Measurements from ENCODE around the gene MCF2L2. TPM values are rescaled to one million over a fixed set of nuclear protein-coding genes. Genes with fewer than 3 reads are reported as not detected.

The MCF2L2 gene
- total RNA-seq, 2 donors from 2014 or later = 0.25 to 1.4 TPM

- intact Hi-C loops (cut with DNase I) = no loop called here
- DNase-seq = no peak
- Histone ChIP-seq H3K4me3 (no peak overlapping the region), H3K4me1 (no peaks in the 10 kb centered on the region), H3K27me3 (no peaks in the 10 kb centered on the region), H3K9ac (ENCODE audit: low read depth in 2 of 2, low read length in 2 of 2) (no peak overlapping the region), H3K27ac (no peak overlapping the region), H3K36me3 (no peaks in the 10 kb centered on the region), H3K9me3 (no peaks in the 10 kb centered on the region)
- TF ChIP-seq, protein P1, sequence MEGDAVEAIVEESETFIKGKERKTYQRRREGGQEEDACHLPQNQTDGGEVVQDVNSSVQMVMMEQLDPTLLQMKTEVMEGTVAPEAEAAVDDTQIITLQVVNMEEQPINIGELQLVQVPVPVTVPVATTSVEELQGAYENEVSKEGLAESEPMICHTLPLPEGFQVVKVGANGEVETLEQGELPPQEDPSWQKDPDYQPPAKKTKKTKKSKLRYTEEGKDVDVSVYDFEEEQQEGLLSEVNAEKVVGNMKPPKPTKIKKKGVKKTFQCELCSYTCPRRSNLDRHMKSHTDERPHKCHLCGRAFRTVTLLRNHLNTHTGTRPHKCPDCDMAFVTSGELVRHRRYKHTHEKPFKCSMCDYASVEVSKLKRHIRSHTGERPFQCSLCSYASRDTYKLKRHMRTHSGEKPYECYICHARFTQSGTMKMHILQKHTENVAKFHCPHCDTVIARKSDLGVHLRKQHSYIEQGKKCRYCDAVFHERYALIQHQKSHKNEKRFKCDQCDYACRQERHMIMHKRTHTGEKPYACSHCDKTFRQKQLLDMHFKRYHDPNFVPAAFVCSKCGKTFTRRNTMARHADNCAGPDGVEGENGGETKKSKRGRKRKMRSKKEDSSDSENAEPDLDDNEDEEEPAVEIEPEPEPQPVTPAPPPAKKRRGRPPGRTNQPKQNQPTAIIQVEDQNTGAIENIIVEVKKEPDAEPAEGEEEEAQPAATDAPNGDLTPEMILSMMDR (IDR thresholded peaks at IDR 0.05) = no peak
Measured at GRCh38 chr3:183439515-183439914, 11.1 kb upstream of the MCF2L2 start.

DNA sequence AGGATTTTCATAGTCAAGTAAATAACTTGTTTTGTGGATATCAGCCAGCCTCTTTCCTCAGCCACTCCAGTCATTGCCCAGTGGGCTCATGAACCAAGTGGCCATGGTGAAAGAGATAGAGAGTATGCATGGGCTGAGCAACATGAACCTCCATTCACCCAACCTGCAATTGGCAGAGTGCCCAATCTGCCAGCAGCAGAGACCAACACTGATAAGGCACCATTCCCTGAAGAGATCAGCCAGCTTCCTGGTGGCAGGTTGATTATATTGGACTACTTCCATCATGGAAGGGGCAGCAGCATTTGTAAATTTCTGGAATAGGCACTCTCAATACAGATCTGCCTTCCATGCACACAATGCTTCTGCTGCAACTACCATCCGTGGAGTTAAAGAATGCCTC, 10.3 kb upstream of the MCF2L2 start:
- no peaks in the 10 kb centered on the region for H3K27me3 ChIP-seq
- no peak overlapping the region for H3K9ac ChIP-seq (ENCODE audit: low read depth in 2 of 2, low read length in 2 of 2)
- no peaks in the 10 kb centered on the region for H3K9me3 ChIP-seq
- H3K27ac ChIP-seq = no peak overlapping the region
- TF ChIP-seq, protein P1 (IDR thresholded peaks at IDR 0.05) = no peak
- DNase-seq = peak; percentile 55
- no peaks in the 10 kb centered on the region for H3K4me1 ChIP-seq
- no peak overlapping the region for H3K4me3 ChIP-seq
- intact Hi-C loops (cut with DNase I) = no loop called here
- H3K36me3 ChIP-seq = no peaks in the 10 kb centered on the region

DNA sequence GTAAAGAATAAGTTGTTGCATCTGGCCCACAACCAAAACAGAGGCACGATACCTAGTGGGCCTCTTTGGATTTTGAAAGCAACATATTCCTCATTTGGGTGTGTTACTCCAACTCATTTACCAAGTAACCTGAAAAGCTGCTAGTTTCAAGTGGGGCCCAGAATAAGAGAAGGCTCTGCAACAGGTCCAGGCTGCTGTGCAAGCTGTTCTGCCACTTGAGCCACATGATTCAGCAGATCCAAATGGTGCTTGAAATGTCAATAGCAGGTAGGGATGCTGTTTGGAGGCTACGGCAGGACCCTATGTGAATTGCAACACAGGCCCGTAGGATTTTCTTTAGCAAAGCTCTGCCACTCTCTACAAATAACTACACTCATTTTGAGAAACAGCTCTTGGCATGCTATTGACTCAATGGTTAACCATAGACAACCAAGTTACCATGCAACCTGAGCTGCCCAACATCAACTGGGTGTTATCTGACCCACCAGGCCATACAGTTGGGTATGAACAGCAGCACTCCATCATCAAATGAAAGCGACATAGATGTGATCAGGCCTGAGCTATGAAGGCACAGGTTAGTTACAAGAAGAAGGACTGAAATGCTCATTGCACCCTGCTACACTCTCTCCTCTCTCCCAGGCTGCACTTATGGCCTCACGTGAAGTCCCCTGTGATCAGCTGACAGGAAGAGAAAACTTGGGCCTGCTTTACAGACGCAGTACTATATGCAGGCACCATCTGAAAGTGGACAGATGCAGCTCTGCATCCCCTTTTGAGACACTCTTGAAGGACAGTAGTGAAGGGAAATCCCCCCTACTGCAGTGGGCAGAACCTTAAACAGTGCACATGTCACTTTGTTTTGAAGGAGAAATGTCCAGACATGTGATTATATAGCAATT, 9.5 kb upstream of the MCF2L2 start:
- H3K27ac ChIP-seq = no peak overlapping the region
- no peaks in the 10 kb centered on the region for H3K27me3 ChIP-seq
- TF ChIP-seq, protein P1 (IDR thresholded peaks at IDR 0.05) = no peak
- no peak overlapping the region for H3K4me3 ChIP-seq
- H3K9ac ChIP-seq (ENCODE audit: low read depth in 2 of 2, low read length in 2 of 2) = no peak overlapping the region
- H3K9me3 ChIP-seq = no peaks in the 10 kb centered on the region
- DNase-seq = no peak
- H3K36me3 ChIP-seq = no peaks in the 10 kb centered on the region
- intact Hi-C loops (cut with DNase I) = no loop called here
- no peaks in the 10 kb centered on the region for H3K4me1 ChIP-seq

DNA sequence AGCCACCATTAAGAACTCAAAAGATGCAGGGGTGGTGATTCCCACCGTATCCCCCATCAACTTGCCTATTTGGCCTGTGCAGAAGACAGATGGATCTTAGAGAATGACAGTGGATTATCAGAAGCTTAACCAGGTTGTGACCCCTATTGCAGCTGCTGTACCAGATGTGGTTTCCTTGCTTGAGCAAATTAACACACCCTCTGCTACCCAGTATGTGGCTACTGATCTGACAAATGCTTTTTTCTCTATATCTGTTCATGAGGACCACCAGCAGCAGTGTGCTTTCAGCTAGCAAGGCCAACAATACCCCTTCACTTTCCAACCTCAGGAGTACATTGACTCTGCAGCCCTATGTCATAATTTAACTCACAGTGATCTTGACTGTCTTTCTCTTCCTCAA, 8.6 kb upstream of the MCF2L2 start:
- Histone ChIP-seq H3K4me1 (no peaks in the 10 kb centered on the region), H3K27me3 (no peaks in the 10 kb centered on the region), H3K36me3 (no peaks in the 10 kb centered on the region), H3K9ac (ENCODE audit: low read depth in 2 of 2, low read length in 2 of 2) (no peak overlapping the region), H3K9me3 (no peaks in the 10 kb centered on the region), H3K4me3 (no peak overlapping the region), H3K27ac (no peak overlapping the region)
- DNase-seq = no peak
- TF ChIP-seq, protein P1 (IDR thresholded peaks at IDR 0.05) = no peak
- intact Hi-C loops (cut with DNase I) = no loop called here

- no peaks in the 10 kb centered on the region for H3K9me3 ChIP-seq
- no peaks in the 10 kb centered on the region for H3K27me3 ChIP-seq
- H3K36me3 ChIP-seq = no peaks in the 10 kb centered on the region
- intact Hi-C loops (cut with DNase I) = no loop called here
- no peaks in the 10 kb centered on the region for H3K4me1 ChIP-seq
- H3K9ac ChIP-seq (ENCODE audit: low read depth in 2 of 2, low read length in 2 of 2) = no peak overlapping the region
- H3K4me3 ChIP-seq = no peak overlapping the region
- TF ChIP-seq, protein P1 (IDR thresholded peaks at IDR 0.05) = no peak
- H3K27ac ChIP-seq = no peak overlapping the region
- DNase-seq = no peak
Measured at GRCh38 chr3:183435661-183436060, 7.2 kb upstream of the MCF2L2 start.
